ENCODE measurements around the gene SRPK3. TPM values are rescaled to one million over a fixed set of nuclear protein-coding genes. Genes with fewer than 3 reads are reported as not detected.
"Not testable (repeated sequence)": the region's sequence is repeated elsewhere in the genome, so short reads cannot be mapped to it uniquely, and the experiment has no call there.

SRPK3 gene
- polyA plus RNA-seq, 4 donors, result 1.3 to 2.5 (median 1.7) TPM

DNA sequence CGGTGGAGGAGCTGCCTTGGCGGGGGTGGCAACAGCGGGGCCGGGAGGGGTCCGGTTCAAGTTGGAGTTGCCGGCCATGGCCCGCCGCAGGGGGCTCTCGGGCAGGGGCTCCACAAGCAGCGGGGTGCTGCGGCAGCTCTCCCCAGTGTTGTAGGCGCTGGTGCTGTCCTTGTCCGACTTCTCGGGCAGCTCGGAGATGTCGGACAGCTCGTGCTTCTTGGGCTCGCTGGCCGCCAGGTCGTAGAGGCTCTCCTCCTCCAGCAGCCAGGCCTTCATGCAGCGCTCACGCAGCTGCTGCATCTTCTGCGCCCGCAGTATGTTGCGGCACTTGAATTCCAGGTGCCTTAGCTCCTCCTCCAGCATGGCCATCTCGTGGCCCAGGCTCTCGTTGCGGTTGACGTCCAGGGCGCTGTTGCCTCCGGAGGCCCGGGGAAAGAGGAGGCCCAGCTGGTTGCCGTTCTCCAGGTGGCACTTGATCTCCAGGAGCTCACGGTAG is 23.3 kb downstream of the SRPK3 start:
- DNase-seq (ENCODE audit: low read depth in 4 of 4, low spot score in 2 of 4), result no peak

GRCh38 chrX:153804621-153805020 is 23.8 kb downstream of the SRPK3 start:
- no peak for DNase-seq (ENCODE audit: low read depth in 4 of 4, low spot score in 2 of 4)

- no peak for DNase-seq (ENCODE audit: low read depth in 4 of 4, low spot score in 2 of 4)
Measured at GRCh38 chrX:153805436-153805835, 24.6 kb downstream of the SRPK3 start.

- DNase-seq (ENCODE audit: low read depth in 4 of 4, low spot score in 2 of 4), result no peak
Measured at GRCh38 chrX:153806999-153807575, 26.2 kb downstream of the SRPK3 start.

GRCh38 chrX:153807976-153808375 is 27.1 kb downstream of the SRPK3 start:
- no peak for DNase-seq (ENCODE audit: low read depth in 4 of 4, low spot score in 2 of 4)

- DNase-seq (ENCODE audit: low read depth in 4 of 4, low spot score in 2 of 4), result no peak
Measured at GRCh38 chrX:153812220-153812619, 31.4 kb downstream of the SRPK3 start.

DNA sequence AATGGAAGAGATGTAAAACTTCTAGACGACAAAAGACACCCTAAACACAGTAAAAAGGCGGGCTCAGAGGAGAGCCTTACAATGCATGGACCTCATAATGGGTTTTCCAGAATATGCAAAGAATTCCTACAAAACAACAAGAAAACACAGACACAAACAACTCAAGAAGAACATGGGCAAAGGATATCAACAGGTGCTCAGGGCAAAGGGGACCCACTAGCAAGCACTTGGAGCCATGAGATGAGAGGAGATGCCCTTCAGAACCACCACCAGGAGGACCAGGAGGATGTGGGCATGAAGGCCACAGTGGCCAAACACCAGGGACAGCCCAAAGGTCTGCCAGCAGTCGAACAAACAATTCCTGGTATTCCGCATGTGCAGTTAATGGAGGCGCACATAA is 32.3 kb downstream of the SRPK3 start:
- no peak for DNase-seq (ENCODE audit: low read depth in 4 of 4, low spot score in 2 of 4)

DNA sequence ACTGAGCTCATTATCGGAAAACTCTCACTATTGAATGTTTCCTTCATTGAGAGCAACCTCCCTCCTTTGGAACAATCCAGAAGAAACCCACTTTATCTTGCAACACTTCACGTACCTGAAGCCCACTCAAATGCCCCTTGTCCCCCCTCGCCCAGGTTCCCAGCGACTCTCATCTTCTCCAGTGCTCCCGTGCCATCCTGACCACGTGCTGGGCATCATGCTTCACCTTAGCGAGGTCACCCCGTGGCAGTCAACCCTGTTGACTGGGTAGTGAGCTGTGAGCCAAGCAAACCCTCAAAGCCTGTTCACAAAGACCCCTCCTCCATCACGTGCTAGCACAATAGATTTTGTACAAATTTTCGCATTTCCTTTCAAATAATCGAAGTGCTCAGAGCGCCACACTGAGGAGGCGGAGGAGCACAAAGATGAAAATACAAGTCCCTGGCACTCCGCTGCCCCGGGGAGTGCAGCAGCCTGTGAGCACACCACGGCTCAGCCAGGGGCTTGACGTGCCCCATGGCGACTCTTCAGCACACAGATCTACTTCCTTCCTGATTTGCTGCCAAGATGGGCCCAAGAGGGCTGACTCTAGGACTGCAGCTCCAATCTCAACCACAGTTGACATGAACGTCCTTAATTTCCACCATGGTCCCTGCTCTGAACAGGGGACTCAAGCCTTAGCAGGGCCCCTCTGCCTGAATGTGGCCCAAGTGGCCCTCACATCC is 33.9 kb downstream of the SRPK3 start:
- DNase-seq (ENCODE audit: low read depth in 4 of 4, low spot score in 2 of 4), result no peak

DNA sequence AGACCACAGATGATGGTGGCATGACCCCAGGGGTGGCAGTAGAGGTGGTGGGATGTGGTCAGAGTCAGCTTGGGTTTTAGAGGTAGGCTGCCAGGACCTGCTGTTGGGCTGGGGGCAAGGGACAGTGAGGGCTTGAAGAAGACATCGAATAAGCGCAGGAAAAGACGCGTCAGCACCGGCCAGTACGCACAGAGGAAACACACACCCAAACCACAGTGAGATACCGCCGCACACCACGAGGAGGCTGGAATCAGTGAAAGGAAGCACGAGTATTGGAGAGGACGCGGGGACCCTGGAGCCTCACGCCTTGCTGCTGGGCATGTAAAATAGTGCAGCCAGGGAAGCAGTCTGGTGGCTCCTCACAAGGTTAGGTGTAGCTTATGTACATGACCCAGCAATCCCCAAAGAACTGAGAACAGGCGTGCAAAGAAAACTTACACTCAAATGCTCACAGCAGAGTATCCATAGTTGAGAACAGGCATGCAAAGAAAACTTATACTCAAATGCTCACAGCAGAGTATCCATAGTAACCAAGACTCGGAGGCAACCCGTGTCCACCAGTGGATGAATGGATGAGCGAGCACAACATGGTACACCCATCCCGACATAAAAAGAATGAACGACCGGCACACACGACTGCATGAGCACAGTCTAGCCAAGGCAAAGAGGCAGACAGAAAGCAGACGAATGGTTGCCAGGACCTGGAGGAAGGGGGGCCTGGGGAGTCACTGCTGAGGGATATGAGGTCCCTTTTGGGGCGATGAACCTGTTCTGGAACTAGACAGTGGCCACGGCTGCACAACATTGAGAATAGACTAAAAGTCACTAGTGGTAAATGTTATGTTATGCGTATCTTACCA is 36.2 kb downstream of the SRPK3 start:
- DNase-seq (ENCODE audit: low read depth in 4 of 4, low spot score in 2 of 4), result no peak

- DNase-seq (ENCODE audit: low read depth in 4 of 4, low spot score in 2 of 4), result not testable (repeated sequence)
Measured at GRCh38 chrX:153818064-153818463, 37.2 kb downstream of the SRPK3 start.

DNA sequence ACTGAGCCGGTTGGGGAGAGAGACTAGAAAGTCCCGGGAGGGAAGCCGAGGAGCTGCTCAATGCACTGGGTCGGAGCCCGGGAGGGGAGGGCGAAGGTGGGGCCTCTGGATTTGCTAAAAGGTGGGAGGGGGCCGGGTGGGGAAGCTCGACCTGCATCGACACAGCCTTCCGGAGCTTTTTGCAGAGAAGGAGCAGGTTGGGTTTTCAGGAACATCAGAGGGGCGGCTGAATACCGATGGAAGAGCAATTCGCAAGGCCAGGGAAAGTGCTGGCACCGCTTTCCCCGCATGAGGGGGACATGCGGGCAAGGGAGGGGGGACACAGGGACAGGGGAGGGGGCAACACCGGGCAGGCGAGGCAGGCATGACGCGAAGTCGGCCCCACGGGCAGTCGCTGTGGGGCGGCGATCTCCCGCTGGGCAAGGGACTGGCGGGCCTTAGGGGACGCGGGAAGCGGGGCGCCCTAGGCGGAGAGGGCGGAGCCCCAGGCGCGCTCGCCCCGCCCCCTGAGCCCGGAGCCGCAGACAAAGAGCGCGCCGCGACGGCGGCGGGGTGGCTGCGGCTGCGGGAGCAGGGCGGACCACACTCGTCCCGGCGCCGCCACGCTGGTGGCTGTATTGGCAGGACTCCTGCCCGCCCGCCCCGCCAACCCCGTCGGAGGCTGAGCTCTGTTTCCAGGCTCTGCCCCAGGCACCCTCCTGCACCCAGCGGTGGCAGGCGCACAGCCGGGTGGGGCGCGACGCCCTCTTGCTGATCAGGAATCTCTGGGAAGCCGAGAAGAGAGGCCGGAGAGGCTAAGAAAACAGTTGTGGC is 37.9 kb downstream of the SRPK3 start:
- no peak for DNase-seq (ENCODE audit: low read depth in 4 of 4, low spot score in 2 of 4)

DNA sequence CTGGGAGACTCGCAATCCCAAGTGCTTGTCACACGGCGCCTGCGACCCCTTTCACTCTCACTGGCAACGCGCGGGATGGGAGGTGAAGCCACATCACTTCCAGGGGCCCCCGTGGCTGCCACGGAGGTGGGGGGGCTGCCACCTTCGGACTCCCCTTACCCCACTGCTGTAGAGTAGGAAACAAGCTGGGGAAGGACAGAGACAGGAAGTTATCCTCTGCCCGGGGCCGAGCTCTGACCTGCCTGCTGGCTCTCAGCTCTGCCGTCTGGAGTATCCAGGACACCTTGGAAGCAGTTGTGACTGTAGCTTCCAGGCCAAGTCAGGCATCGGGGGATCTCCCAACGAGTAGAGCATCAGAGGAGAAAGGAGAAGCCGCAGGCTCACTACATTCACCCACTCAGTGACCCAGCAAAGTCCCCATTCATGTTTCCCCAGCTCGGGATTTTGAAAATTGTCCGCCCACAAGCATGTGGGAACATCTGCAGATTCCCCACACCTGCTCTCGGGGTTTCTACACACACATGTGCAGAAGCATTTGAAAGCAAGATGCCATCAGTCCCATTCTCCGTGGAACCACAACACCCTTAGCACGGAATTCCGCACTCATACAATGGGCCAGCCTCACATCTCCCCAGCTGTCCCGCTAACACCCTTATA is 38.7 kb downstream of the SRPK3 start:
- DNase-seq (ENCODE audit: low read depth in 4 of 4, low spot score in 2 of 4), result no peak

DNA sequence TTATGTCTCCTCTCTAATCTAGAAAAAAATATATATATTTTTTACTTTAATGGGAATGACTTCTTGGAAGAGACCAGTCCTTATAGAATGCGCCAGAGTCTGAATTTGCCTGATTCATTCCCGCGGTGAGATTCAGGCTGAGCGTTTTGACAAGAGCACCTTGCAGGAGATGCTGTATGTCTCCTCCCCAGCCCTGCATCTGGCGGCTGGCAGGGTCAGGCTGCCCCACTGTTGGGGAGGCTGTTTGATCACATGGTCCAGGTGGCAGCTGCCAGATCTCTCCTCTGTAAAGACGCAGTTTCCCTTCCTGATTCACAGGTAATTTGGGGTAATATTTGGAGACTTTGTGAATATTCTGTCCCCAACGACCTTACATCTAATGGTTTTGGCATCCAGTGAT is 39.8 kb downstream of the SRPK3 start:
- DNase-seq (ENCODE audit: low read depth in 4 of 4, low spot score in 2 of 4), result no peak

DNA sequence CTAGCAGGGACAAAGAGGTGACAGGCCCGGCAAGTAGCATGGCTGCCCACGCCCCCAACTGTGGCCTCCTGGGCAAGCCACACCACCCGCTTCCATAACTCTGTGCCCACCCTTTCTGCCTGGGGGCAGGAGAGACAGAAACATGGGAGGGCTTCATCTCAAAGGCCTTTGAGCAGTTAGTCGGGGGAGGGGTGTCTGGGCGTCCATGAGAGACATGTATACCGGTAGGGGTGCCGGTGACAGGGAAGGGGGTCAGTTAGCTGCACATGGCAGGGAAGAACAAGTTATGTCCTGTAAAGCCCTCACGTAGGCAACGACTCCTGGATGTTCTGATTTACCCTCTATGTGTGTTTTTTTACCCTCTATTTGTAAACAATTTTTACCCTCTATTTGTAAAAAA is 40.2 kb downstream of the SRPK3 start:
- DNase-seq (ENCODE audit: low read depth in 4 of 4, low spot score in 2 of 4), result no peak

- DNase-seq (ENCODE audit: low read depth in 4 of 4, low spot score in 2 of 4), result no peak
Measured at GRCh38 chrX:153824348-153824747, 43.5 kb downstream of the SRPK3 start.

DNA sequence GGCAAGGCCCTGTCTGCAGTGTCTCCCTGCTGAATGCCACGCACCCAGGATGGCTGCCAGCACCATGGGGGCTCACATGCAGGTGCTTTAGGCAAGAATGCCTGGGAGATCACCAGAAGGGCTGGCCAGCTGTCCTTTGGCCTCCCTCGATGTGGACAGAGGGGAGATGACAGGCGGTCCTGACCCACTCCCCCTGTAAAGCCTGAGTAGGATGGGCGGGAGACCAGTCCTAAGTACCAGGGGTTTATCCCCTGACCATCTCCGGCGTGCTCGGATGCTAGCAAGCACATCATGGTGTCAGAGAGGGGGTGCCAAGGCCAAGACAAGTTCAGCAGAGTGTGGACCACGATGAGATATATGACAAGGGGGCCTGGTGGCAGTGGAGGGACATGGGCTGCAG is 44.2 kb downstream of the SRPK3 start:
- no peak for DNase-seq (ENCODE audit: low read depth in 4 of 4, low spot score in 2 of 4)

- DNase-seq (ENCODE audit: low read depth in 4 of 4, low spot score in 2 of 4), result no peak
Measured at GRCh38 chrX:153827016-153827415, 46.2 kb downstream of the SRPK3 start.

- no peak for DNase-seq (ENCODE audit: low read depth in 4 of 4, low spot score in 2 of 4)
Measured at GRCh38 chrX:153827903-153828302, 47.1 kb downstream of the SRPK3 start.

DNA sequence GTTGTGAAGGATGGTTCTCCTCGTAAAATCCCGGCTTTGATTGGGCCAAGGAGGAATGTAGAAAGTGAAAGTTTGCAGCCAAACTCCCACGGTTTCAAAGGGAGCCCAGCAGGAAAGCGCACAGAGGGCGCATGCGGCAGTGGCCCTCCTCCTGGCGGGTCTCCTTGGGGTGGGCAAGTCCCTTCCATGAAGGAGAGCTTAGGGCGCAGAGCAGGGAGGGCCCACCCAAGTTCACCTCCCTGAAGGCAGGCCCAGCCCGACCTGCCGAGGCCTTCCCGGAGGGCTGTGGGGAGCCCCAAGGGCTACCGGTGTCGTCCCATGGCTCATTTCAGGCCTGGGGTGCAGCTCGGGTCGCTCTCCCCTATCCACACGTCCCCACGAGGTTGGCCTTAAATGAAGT is 47.5 kb downstream of the SRPK3 start:
- DNase-seq (ENCODE audit: low read depth in 4 of 4, low spot score in 2 of 4), result no peak
